Measurements from ENCODE around the gene LYG2.
"Not testable (repeated sequence)": the region's sequence is repeated elsewhere in the genome, so short reads cannot be mapped to it uniquely, and the experiment has no call there.

LYG2 gene

DNA sequence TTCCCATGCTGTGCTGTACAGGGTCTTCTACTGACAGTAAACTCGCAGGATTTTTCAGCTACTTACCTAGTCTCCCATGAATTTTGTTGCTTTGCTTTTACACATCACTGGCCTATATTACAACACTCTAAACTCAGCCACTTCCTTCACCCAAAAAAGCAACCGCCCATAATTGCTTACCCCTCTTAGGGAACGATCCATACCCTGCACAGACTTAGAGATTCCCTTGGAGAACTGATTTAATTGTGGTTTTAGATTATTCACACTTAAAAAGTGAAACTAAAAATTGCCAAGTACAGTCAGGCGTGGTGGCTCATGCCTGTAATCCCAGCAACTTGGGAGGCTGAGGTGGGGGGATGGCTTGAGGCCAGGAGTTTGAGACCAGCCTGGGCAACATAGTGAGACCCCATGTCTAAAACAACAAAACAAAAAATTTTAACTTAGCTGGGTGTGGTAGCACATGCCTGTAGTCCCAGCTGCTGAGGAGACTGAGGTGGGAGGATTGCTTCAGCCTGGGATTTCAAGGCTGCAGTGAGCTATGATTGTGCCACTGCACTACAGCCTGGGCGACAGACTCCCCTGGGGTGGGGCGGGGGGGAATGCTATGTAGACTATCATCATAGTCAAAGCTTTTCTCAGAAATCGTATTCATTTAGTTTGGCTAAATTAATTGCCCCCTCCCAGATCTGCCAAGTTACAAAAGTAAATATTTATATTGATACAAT, 55.2 kb downstream of the LYG2 start:
- DNase-seq: no peak

DNA sequence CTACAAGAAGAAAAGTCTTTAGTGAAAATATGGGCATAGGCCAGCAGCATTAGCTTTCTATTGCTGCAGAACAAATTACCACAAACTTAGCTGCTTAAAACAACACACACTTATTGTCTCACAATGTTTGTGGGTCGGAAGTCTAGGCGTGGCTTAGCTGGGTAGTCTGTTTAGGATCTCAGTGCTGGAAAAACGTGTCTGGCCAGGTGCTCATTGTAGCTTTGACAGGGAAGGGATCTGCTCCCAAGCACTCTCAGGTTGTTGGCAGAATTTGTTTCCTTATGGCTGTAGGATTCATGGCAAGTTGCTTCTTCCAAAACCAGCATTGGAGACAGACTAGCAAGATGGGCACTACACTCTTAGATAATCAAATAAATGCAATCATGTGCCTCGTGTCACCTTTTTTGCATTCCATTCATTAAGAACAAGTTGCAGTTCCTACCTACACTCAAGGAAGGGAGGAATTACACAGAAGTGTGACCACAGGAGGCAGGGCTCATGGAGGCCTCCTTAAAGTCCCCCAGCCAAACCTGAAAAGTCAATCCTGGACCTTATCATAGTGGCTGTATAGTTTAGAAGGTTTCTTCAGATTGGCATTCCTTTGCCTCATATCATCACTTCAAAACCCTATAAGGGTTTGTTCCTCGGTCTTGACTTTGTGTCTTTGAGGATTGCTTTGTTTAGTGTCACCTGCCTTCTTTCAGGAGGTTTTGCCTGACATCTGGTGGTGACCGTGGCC, 57.2 kb downstream of the LYG2 start:
- no peak for DNase-seq

DNA sequence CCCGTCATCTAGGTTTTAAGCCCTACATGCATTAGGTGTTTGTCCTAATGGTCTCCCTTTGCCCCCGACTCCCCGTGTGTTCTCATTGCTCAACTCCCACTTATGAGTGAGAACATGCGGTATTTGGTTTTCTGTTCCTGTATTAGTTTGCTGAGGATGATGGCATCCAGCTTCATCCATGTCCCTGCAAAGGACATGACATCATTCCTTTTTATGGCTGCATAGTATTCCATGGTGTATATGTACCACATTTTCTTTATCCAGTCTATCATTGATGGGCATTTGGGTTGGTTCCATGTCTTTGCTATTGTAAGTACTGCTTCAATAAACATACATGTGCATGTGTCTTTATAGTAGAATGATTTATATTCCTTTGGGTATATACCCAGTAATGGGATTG, 63.1 kb downstream of the LYG2 start:
- DNase-seq: not testable (repeated sequence)

Data from NCI-H526 treated with DMSO at 0.1 percent for 48 hours (cell line).